Stimulated activated CD8-positive, alpha-beta memory T cell treated with anti-CD3 and anti-CD28 coated beads, Interleukin-4, amount 100 ng/mL, for 4 hours (primary cell): Measurements from ENCODE around the gene TMEM179B.
A peak's percentile ranks its signal among the peaks of the same experiment; 100 is the strongest.

Experiments
- DNase-seq, 2 donors: peaks; one replicate each; pipeline ENCODE4 v3.0.0-alpha.2; 2020; ENCODE audit warnings: low read depth in 2 of 2, low spot score in 1 of 2

The TMEM179B gene

GRCh38 chr11:62832336-62833234 lies 45.4 kb downstream of the TMEM179B start, which contains the start of gene TEX54:
TSS of gene TEX54 (minus strand) at chr11:62832841.
- DNase-seq = no peak

DNA sequence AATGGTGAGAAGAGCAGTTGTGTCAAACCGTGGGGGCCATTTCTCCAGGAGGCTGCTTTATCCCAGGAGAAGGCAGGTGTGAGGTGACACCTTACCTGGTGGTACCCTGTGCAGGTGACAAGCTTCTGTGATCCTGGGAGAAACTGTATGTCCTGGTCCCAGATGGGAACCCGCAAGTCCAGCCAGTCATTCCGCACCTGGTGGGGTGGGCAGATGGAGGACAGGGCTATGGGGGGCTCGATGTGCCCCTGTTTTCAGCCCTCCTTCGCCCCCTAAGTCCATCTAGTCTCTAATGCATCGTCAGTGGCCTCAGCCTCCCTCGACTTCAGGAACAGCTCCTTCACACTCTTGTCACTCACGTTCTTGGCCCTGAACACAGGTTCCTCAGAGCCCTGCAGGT lies 48.1 kb downstream of the TMEM179B start:
- DNase-seq = no peak

GRCh38 chr11:62839050-62839945 lies 52.1 kb downstream of the TMEM179B start, which contains the start of gene WDR74:
TSS of gene WDR74 (minus strand) at chr11:62839590. CDS start at chr11:62839570, 20 bp downstream.
- peak; percentile 79 to 88 for DNase-seq
